Retinal pigment epithelial cell (primary cell): ENCODE measurements around the gene C19orf73.
"Not testable (repeated sequence)": the region's sequence is repeated elsewhere in the genome, so short reads cannot be mapped to it uniquely, and the experiment has no call there.

Source experiments
- DNase-seq: peaks from one replicate; pipeline ENCODE4 v3.0.0-alpha.2; 2010; ENCODE audit warnings: low read depth
- H3K4me3 ChIP-seq: 2 replicates; pipeline ENCODE4 v1.5.1; 2011; ENCODE audit warnings: mild to moderate bottlenecking, low read length, control low read depth, moderate library complexity
- TF ChIP-seq, protein P1 (sequence below): conservative IDR thresholded peaks from 2 replicates; pipeline ENCODE4 v1.5.1; 2011; ENCODE audit warnings: low read depth, low read length, control low read depth, inconsistent platforms

Gene C19orf73

DNA sequence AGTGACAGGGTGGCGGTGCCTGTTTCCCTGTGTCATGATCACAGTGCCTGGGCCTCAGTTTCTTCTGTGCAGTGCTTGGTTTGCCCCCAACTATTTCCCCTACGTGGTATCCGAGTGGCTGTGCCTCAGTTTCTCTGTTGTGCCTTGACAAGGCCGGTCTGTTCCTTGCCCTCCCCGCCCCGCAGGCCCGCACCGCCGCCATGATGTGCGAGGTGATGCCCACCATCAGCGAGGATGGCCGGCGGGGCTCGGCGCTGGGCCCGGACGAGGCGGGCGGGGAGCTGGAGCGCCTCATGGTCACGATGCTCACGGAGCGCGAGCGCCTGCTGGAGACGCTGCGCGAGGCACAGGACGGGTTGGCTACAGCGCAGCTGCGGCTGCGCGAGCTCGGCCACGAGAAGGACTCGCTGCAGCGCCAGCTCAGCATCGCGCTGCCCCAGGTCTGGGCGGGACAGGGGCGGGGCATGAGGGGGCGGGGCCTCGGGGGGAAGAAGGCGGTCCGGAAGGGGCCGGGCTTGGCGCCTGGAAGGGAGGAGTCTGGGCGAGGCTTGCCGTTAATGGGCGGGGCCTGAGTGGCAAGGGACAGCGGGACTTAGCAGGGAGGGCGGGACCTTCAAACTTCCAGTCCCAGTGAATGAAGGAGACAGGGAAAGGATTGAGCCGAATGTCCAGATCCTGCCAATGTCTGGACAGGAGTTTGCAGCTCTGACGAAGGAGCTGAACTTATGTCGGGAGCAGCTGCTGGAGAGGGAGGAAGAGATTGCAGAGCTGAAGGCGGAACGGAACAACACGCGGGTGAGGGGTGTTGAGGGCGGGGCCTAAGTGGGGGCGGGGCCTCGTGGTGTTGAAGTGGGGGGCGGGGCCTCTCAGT, 9.0 kb upstream of the C19orf73 start:
- H3K4me3 ChIP-seq, result peak overlapping the region; percentile 37
- TF ChIP-seq, protein P1, sequence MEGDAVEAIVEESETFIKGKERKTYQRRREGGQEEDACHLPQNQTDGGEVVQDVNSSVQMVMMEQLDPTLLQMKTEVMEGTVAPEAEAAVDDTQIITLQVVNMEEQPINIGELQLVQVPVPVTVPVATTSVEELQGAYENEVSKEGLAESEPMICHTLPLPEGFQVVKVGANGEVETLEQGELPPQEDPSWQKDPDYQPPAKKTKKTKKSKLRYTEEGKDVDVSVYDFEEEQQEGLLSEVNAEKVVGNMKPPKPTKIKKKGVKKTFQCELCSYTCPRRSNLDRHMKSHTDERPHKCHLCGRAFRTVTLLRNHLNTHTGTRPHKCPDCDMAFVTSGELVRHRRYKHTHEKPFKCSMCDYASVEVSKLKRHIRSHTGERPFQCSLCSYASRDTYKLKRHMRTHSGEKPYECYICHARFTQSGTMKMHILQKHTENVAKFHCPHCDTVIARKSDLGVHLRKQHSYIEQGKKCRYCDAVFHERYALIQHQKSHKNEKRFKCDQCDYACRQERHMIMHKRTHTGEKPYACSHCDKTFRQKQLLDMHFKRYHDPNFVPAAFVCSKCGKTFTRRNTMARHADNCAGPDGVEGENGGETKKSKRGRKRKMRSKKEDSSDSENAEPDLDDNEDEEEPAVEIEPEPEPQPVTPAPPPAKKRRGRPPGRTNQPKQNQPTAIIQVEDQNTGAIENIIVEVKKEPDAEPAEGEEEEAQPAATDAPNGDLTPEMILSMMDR, result no peak
- peak; percentile 84 for DNase-seq

DNA sequence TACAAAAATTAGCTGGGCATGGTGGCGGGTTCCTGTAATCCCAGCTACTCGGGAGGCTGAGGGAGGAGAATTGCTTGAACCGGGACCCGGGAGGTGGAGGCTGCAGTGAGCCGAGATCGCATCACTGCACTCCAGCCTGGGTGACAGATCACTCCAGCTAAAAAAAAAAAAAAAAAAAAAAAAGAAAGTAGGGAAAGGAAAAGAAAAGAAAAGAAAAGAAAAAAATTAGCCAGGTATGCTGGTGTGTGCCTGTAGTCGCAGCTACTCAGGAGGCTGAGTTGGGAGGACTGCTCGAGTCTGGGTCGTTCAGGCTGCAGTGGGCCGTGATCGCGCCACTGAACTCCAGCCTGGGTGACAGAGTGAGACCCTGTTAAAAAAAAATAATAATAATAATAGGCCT, 8.3 kb upstream of the C19orf73 start:
- not testable (repeated sequence) for H3K4me3 ChIP-seq, DNase-seq

DNA sequence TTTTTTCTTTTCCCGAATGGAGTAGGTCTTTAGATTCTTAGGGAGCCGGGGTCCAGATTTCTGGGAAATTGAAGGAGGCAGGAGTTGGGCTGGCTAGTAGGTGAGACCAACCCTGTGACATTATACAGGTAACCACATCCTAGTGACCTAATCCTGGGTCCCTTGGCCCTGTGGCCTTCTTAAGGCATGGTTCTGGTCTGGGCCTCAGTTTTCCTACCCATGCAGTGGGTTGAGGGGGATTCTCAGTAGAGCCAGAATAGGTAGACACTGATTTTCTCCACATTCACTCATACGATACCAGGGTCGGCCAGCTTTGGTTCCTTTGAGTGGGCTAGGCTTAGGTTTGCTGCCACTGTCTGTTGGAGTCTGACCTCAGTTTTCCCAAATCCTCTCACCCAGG, 7.6 kb upstream of the C19orf73 start:
- TF ChIP-seq, protein P1, result no peak
- no peak for DNase-seq
- H3K4me3 ChIP-seq, result no peak overlapping the region

DNA sequence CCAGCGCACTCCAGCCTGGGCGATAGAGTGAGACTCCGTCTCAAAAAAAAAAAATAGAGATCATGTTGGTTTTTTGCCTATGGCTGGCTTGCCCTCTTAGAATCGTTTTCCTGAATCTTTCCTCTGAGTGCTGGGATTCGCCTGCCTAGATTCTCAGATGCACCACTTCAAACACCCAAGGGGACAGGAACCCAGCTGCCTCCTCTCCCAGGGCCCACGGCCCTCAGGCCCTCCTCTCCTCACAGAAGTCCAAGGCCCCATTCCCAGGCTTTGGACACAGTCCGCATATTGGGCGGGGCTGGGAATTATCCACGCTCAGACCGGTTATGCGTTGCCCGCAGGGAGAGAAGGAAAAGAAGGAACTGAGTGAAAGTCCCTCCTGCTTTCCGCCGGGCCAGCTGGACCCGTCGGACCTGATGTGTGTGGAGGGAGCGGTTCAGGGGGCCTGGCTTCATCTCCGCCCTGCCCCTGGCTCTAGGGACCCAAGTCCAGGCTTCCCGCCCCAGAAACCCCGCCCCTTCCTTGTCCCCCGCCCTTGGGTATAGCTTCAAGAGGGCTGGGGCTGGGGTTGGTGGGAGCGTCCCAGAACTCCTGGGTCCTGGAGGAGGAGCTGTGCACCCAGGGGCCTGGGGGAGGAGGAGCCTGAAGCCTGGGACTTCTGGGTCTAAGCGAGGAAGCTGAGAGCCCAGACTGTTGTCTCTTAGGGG, 6.2 kb upstream of the C19orf73 start:
- TF ChIP-seq, protein P1, result no peak
- no peak overlapping the region for H3K4me3 ChIP-seq
- DNase-seq, result no peak

DNA sequence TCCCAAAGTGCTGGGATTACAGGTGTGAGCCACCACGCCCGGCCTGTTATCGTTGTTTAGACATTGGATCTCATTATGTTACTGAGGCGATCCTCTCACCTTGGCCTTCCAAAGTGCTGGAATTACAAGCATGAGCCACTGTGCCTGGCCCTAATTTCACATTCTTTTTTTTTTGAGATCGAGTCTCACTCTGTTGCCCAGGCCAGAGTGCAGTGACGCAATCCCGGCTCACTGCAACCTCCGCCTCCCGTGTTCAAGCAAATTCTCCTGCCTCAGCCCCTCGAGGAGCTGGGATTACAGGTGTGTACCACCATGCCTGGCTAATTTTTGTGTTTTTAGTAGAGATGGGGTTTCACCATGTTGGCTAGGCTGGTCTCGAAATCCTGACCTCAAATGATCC, 4.3 kb upstream of the C19orf73 start:
- not testable (repeated sequence) for DNase-seq, H3K4me3 ChIP-seq

DNA sequence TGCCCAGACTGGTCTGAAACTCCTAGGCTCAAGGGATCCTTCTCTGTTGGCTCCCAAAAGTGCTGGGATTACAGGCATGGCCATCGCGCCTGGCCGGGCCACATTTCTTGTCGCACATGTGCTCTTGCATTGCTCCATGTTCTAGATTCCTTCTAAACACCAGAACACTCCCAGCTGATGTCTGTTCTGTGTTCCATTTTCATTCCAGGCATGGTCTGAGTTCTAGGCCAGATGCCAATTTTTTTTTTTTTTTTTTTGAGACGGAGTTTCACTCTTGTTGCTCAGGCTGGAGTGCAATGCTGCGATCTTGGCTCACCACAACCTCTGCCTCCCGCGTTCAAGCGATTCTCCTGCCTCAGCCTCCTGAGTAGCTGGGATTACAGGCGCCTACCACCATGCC, 2.9 kb upstream of the C19orf73 start:
- not testable (repeated sequence) for H3K4me3 ChIP-seq, DNase-seq

DNA sequence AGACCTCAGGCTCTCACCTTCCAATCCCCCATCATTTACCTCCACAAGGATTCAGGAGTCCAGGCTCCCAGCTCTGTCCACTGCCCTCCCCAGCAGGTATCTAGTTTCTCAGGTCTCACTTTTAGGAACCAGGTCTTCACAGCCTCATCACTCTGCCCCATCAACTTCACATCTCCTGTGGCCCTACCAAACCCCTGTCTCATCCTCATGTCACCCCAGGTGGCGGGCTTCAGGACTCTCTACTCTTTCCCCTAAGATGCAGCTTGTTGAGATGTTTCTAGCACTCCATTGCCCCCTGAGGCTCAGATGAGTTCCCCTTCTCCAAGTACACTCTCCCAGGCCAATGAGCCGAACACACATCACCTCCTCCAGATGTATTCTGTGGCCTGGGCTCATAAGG, 1.9 kb upstream of the C19orf73 start:
- TF ChIP-seq, protein P1, result no peak
- no peak overlapping the region for H3K4me3 ChIP-seq
- DNase-seq, result no peak

DNA sequence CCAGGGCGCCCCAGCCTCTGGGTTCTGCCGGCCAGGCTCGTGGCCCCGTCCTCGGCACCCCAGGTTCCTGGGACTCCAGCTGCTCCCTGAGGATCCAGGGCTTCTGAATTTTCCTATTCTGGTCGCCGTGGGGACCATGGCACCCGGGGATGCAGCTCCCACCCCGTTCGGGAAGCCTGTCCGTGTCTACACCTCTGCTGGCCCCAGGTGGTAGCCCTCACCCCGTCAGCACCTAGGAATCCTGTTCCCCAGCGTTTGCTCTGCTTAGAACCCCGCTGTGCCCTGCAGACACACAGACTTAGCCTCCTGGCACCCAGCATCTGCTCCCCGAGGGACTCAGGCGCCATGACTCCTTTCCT, 1.4 kb upstream of the C19orf73 start:
- TF ChIP-seq, protein P1, result no peak
- H3K4me3 ChIP-seq, result no peak overlapping the region

More for the DNA sequence above, 1.4 kb upstream of the C19orf73 start:
- DNase-seq, result no peak
